Ascending aorta (tissue), 2 donors: Measurements from ENCODE around the gene OBSL1. TPM values are rescaled to one million over a fixed set of nuclear protein-coding genes. Genes with fewer than 3 reads are reported as not detected.

Experiments
- DNase-seq, 2 donors: peaks; one replicate each; pipeline ENCODE4 v3.0.0-alpha.2; 2019; ENCODE audit warnings: low spot score in 2 of 2
- H3K27ac ChIP-seq, 2 donors: fragments of 200-600 bp; sonication (generic); one replicate each; pipeline ENCODE4 v1.5.1; 2016 to 2017; ENCODE audit warnings: mild to moderate bottlenecking in 1 of 2
- H3K27me3 ChIP-seq: fragments of 200-600 bp; sonication (generic); one replicate; pipeline ENCODE4 v1.5.1; 2017
- H3K36me3 ChIP-seq, 2 donors: fragments of 200-600 bp; sonication (generic); one replicate each; pipeline ENCODE4 v1.5.1; 2016
- H3K4me1 ChIP-seq, 2 donors: fragments of 200-600 bp; sonication (generic); one replicate each; pipeline ENCODE4 v1.5.1; 2016 to 2017; ENCODE audit warnings: mild to moderate bottlenecking in 1 of 2
- H3K4me3 ChIP-seq, 2 donors: fragments of 200-600 bp; sonication (generic); one replicate each; pipeline ENCODE4 v1.5.1; 2016 to 2017; ENCODE audit warnings: mild to moderate bottlenecking in 1 of 2
- H3K9me3 ChIP-seq, 2 donors: fragments of 200-600 bp; sonication (generic); one replicate each; pipeline ENCODE4 v1.5.1; 2016
- CTCF ChIP-seq, 3 experiments: fragments of 200-600 bp in 2 of 3; fragments of 450-650 bp in 1 of 3; sonication (generic) in 2 of 3; IDR thresholded peaks; one replicate each; pipeline ENCODE4 v1.5.1; 2016 to 2019; ENCODE audit warnings: antibody characterized with exemption in 3 of 3, mild to moderate bottlenecking in 1 of 3, moderate library complexity in 1 of 3
- intact Hi-C: fragments of 100-400 bp; cut with DNase I; formaldehyde crosslinking; loops from one replicate; pipeline ENCODE4 v1.15.1; 2023
- total RNA-seq: library from RNA; depleted of rRNA; stranded (reverse); fragments of >200 nt; gene quantifications from one replicate; pipeline ENCODE4 v1.1.0, GENCODE V29; 2016

OBSL1 gene
- total RNA-seq, 1 donor from 2014 or later = 151 TPM

- H3K4me3 ChIP-seq = no peak overlapping the region
- no peak for DNase-seq
- no peaks in the 10 kb centered on the region for H3K27me3 ChIP-seq
- H3K27ac ChIP-seq = peak overlapping the region in 1 of 2 donors; percentile 5
- no peaks in the 10 kb centered on the region for H3K9me3 ChIP-seq
- TF ChIP-seq CTCF (IDR thresholded peaks at IDR 0.05) = no peak
- intact Hi-C loops = loop anchor here (5.0 kb wide), 1 partner anchor 208 kb away; the partner anchor contains the start of gene DNPEP
- peaks cover 0 to 9% of the 10 kb centered on the region in 2 donors for H3K4me1 ChIP-seq
- no peaks in the 10 kb centered on the region for H3K36me3 ChIP-seq
These were observed 23.9 kb upstream of the OBSL1 start for GRCh38 chr2:219595256-219595655.

GRCh38 chr2:219593154-219593553 is 21.8 kb upstream of the OBSL1 start:
- peaks cover 0 to 5% of the 10 kb centered on the region in 2 donors for H3K4me1 ChIP-seq
- no peak for TF ChIP-seq CTCF (IDR thresholded peaks at IDR 0.05)
- H3K27ac ChIP-seq = no peak overlapping the region
- no peak for DNase-seq
- H3K9me3 ChIP-seq = no peaks in the 10 kb centered on the region
- no peaks in the 10 kb centered on the region for H3K27me3 ChIP-seq
- intact Hi-C loops = no loop called here
- no peaks in the 10 kb centered on the region for H3K36me3 ChIP-seq
- H3K4me3 ChIP-seq = no peak overlapping the region

- no peak for DNase-seq
- intact Hi-C loops = no loop called here
- Histone ChIP-seq H3K4me3 (no peak overlapping the region), H3K36me3 (no peaks in the 10 kb centered on the region), H3K27ac (no peak overlapping the region), H3K27me3 (no peaks in the 10 kb centered on the region), H3K9me3 (no peaks in the 10 kb centered on the region), H3K4me1 (peaks cover 0 to 4% of the 10 kb centered on the region in 2 donors)
- TF ChIP-seq CTCF (IDR thresholded peaks at IDR 0.05) = no peak
These were observed 21.4 kb upstream of the OBSL1 start for GRCh38 chr2:219592736-219593135.

- Histone ChIP-seq H3K27me3 (no peaks in the 10 kb centered on the region), H3K9me3 (no peaks in the 10 kb centered on the region), H3K4me3 (no peak overlapping the region), H3K4me1 (no peaks in the 10 kb centered on the region), H3K36me3 (no peaks in the 10 kb centered on the region), H3K27ac (no peak overlapping the region)
- no peak for TF ChIP-seq CTCF (IDR thresholded peaks at IDR 0.05)
- intact Hi-C loops = no loop called here
- DNase-seq = no peak
These were observed 19.8 kb upstream of the OBSL1 start for GRCh38 chr2:219591091-219591490.

- Histone ChIP-seq H3K27me3 (no peaks in the 10 kb centered on the region), H3K4me3 (no peak overlapping the region), H3K4me1 (no peaks in the 10 kb centered on the region), H3K36me3 (no peaks in the 10 kb centered on the region), H3K9me3 (no peaks in the 10 kb centered on the region), H3K27ac (no peak overlapping the region)
- intact Hi-C loops = no loop called here
- TF ChIP-seq CTCF (IDR thresholded peaks at IDR 0.05) = no peak
- no peak for DNase-seq
These were observed 10.0 kb upstream of the OBSL1 start for GRCh38 chr2:219581346-219581745.
